H9 (cell line): Measurements from ENCODE around the gene SNRNP200. TPM values are rescaled to one million over a fixed set of nuclear protein-coding genes. Genes with fewer than 3 reads are reported as not detected.

Experiments
- DNase-seq: peaks from one replicate; pipeline ENCODE4 v3.0.0-alpha.2; 2017
- H2AFZ ChIP-seq: one replicate; pipeline ENCODE4 v1.6.1; 2013; ENCODE audit warnings: mild to moderate bottlenecking, low read length, control low read depth, moderate library complexity
- H2AK5ac ChIP-seq: 2 replicates; pipeline ENCODE4 v1.6.1; 2013; ENCODE audit warnings: low read length, control low read depth, mixed read lengths; ENCODE audit not compliant: insufficient read length
- H2BK120ac ChIP-seq: one replicate; pipeline ENCODE4 v1.6.1; 2013; ENCODE audit warnings: low read depth, mild to moderate bottlenecking, low read length, control low read depth, inconsistent platforms; ENCODE audit not compliant: poor library complexity, severe bottlenecking
- H2BK12ac ChIP-seq: 2 replicates; pipeline ENCODE4 v1.6.1; 2013; ENCODE audit warnings: low read length, control low read depth, mixed read lengths, low read depth; ENCODE audit not compliant: insufficient read length
- H2BK15ac ChIP-seq: 2 replicates; pipeline ENCODE4 v1.6.1; 2013; ENCODE audit warnings: low read depth, low read length, control low read depth
- H2BK20ac ChIP-seq: one replicate; pipeline ENCODE4 v1.6.1; 2013; ENCODE audit warnings: low read depth, mild to moderate bottlenecking, low read length, control low read depth, inconsistent platforms; ENCODE audit not compliant: poor library complexity, severe bottlenecking
- H2BK5ac ChIP-seq: 2 replicates; pipeline ENCODE4 v1.6.1; 2013; ENCODE audit warnings: low read length, control low read depth, mixed read lengths; ENCODE audit not compliant: insufficient read length
- H3K14ac ChIP-seq: 2 replicates; pipeline ENCODE4 v1.6.1; 2013; ENCODE audit warnings: low read length, control low read depth; ENCODE audit not compliant: insufficient read depth
- H3K18ac ChIP-seq: 2 replicates; pipeline ENCODE4 v1.6.1; 2013; ENCODE audit warnings: low read depth, mild to moderate bottlenecking, mixed read lengths, low read length, control low read depth; ENCODE audit not compliant: insufficient read length
- H3K23ac ChIP-seq: 2 replicates; pipeline ENCODE4 v1.6.1; 2013; ENCODE audit warnings: low read length, control low read depth, mixed read lengths, low read depth; ENCODE audit not compliant: insufficient read length
- H3K23me2 ChIP-seq: 2 replicates; pipeline ENCODE4 v1.6.1; 2013; ENCODE audit warnings: low read depth, mild to moderate bottlenecking, mixed read lengths, low read length, control low read depth; ENCODE audit not compliant: insufficient read length, poor library complexity, severe bottlenecking
- H3K27ac ChIP-seq: 2 replicates; pipeline ENCODE4 v1.5.1; 2013; ENCODE audit warnings: low read length, control low read depth, mixed read lengths, low read depth; ENCODE audit not compliant: insufficient read length
- H3K27me3 ChIP-seq: 2 replicates; pipeline ENCODE4 v1.6.1; 2013; ENCODE audit warnings: low read length, control low read depth, inconsistent platforms; ENCODE audit not compliant: insufficient read depth
- H3K4ac ChIP-seq: 2 replicates; pipeline ENCODE4 v1.6.1; 2013; ENCODE audit warnings: low read depth, mild to moderate bottlenecking, control low read depth, inconsistent platforms, low read length, moderate library complexity
- H3K4me1 ChIP-seq: 2 replicates; pipeline ENCODE4 v1.6.1; 2013; ENCODE audit warnings: low read length, control low read depth, inconsistent platforms; ENCODE audit not compliant: insufficient read depth
- H3K4me2 ChIP-seq: 2 replicates; pipeline ENCODE4 v1.6.1; 2013; ENCODE audit warnings: low read length, control low read depth, mixed read lengths; ENCODE audit not compliant: insufficient read length, insufficient read depth
- H3K56ac ChIP-seq: 2 replicates; pipeline ENCODE4 v1.6.1; 2013; ENCODE audit warnings: low read depth, mild to moderate bottlenecking, mixed read lengths, low read length, control low read depth; ENCODE audit not compliant: insufficient read length
- H3K79me1 ChIP-seq: 2 replicates; pipeline ENCODE4 v1.6.1; 2013; ENCODE audit warnings: low read depth, mild to moderate bottlenecking, moderate library complexity, low read length, control low read depth, inconsistent platforms; ENCODE audit not compliant: insufficient read depth, poor library complexity, severe bottlenecking
- H3K79me2 ChIP-seq: 2 replicates; pipeline ENCODE4 v1.6.1; 2013; ENCODE audit warnings: low read length, control low read depth, inconsistent platforms; ENCODE audit not compliant: insufficient read depth
- H3K9ac ChIP-seq: 2 replicates; pipeline ENCODE4 v1.6.1; 2013; ENCODE audit warnings: low read length, control low read depth, mixed read lengths; ENCODE audit not compliant: insufficient read length; ENCODE audit errors: extremely low read depth
- H3K9me3 ChIP-seq: one replicate; pipeline ENCODE4 v1.6.1; 2013; ENCODE audit warnings: low read depth, low read length, inconsistent platforms; ENCODE audit not compliant: control insufficient read depth
- H3T11ph ChIP-seq: one replicate; pipeline ENCODE4 v1.6.1; 2013; ENCODE audit warnings: mild to moderate bottlenecking, low read length, control low read depth, inconsistent platforms
- H4K20me1 ChIP-seq: one replicate; pipeline ENCODE4 v1.6.1; 2013; ENCODE audit not compliant: control insufficient read depth, insufficient read length, insufficient read depth
- H4K5ac ChIP-seq: 2 replicates; pipeline ENCODE4 v1.6.1; 2013; ENCODE audit warnings: low read depth, mild to moderate bottlenecking, mixed read lengths, low read length, control low read depth; ENCODE audit not compliant: insufficient read length
- H4K8ac ChIP-seq: replicated peaks from 2 replicates; pipeline ENCODE4 v1.6.1; 2013; ENCODE audit warnings: low read length, control low read depth, mixed read lengths, low read depth; ENCODE audit not compliant: insufficient read length
- H4K91ac ChIP-seq: 2 replicates; pipeline ENCODE4 v1.6.1; 2013; ENCODE audit warnings: low read depth, mild to moderate bottlenecking, moderate library complexity, mixed read lengths, low read length, control low read depth; ENCODE audit not compliant: insufficient read length
- H3K27ac Mint-ChIP-seq, 3 experiments: 2 replicates in 2 of 3; 3 replicates in 1 of 3; pipeline ENCODE4 v1.8.0; 2020 to 2021; ENCODE audit warnings: mixed read lengths in 3 of 3, mild to moderate bottlenecking in 1 of 3, moderate library complexity in 1 of 3
- H3K27me3 Mint-ChIP-seq: 2 replicates; pipeline ENCODE4 v1.8.0; 2021; ENCODE audit warnings: low read depth, mild to moderate bottlenecking, moderate library complexity, mixed read lengths
- H3K36me3 Mint-ChIP-seq, 3 experiments: 2 replicates in 2 of 3; 3 replicates in 1 of 3; pipeline ENCODE4 v1.8.0; 2020 to 2021; ENCODE audit warnings: low read depth in 3 of 3, mixed read lengths in 3 of 3; ENCODE audit not compliant: insufficient read depth in 1 of 3
- H3K4me1 Mint-ChIP-seq, 2 experiments: 2 replicates each; pipeline ENCODE4 v1.8.0; 2020; ENCODE audit warnings: mixed read lengths in 2 of 2
- H3K4me3 Mint-ChIP-seq, 2 experiments: 2 replicates in 1 of 2; 3 replicates in 1 of 2; pipeline ENCODE4 v1.8.0; 2020 to 2021; ENCODE audit warnings: mild to moderate bottlenecking in 2 of 2, mixed read lengths in 2 of 2, moderate library complexity in 1 of 2
- H3K9me3 Mint-ChIP-seq, 2 experiments: 2 replicates in 1 of 2; 3 replicates in 1 of 2; pipeline ENCODE4 v1.8.0; 2020; ENCODE audit warnings: mild to moderate bottlenecking in 2 of 2, mixed read lengths in 2 of 2, moderate library complexity in 1 of 2
- total RNA-seq: library from RNA; stranded (reverse); gene quantifications from 2 replicates; pipeline ENCODE4 v1.2.1, GENCODE V29; 2021
- TF ChIP-seq, protein P1 (sequence below): fragments of 200-600 bp; sonication (generic); conservative IDR thresholded peaks from 3 replicates; pipeline ENCODE4 v1.8.0; 2021; ENCODE audit warnings: antibody characterized with exemption, mild to moderate bottlenecking

The SNRNP200 gene
- total RNA-seq, 1 experiment from 2014 or later: 215 TPM

DNA sequence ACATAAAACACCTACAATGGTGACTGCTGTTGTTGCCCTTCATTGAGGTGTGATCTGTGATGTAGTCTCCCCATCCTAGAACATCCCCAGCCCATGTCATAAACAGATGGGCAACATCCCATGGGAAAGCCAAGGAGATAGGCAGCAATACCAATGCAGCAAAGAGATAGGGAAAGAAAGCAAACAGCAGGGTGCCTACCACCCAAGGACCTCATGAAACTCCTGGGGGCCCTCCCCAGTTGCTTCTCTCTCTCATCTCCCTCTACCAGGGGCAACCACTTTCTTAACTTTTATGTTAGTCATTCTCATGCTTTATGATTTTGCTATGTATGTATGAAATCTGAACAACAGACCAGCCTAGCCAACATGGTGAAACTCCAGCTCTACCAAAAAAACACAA, 11.7 kb upstream of the SNRNP200 start:
- Histone ChIP-seq H2BK15ac (no peak overlapping the region), H3T11ph (no peak overlapping the region), H3K9ac (no peak overlapping the region), H3K79me1 (no peaks in the 10 kb centered on the region), H3K4me1 (no peaks in the 10 kb centered on the region), H4K91ac (no peak overlapping the region), H3K4ac (no peak overlapping the region), H2AK5ac (no peak overlapping the region), H2BK5ac (no peak overlapping the region), H4K8ac (no peak overlapping the region), H3K27ac (no peak overlapping the region), H3K27me3 (peaks cover 13% of the 10 kb centered on the region; the same call in 1 of the 2 replicates), H3K23me2 (peaks cover 11% of the 10 kb centered on the region), H2BK120ac (no peak overlapping the region), H4K5ac (no peak overlapping the region), H4K20me1 (no peaks in the 10 kb centered on the region), H3K56ac (no peak overlapping the region), H3K18ac (no peak overlapping the region), H2BK20ac (no peak overlapping the region), H3K14ac (no peak overlapping the region), H2BK12ac (no peak overlapping the region), H3K23ac (no peak overlapping the region), H3K4me2 (no peak overlapping the region), H3K79me2 (no peaks in the 10 kb centered on the region), H3K9me3 (no peaks in the 10 kb centered on the region), H2AFZ (no peak overlapping the region)
- DNase-seq: no peak
- H3K4me1 Mint-ChIP-seq: peaks cover 8 to 10% of the 10 kb centered on the region in 2 experiments
- no peak overlapping the region for H3K27ac Mint-ChIP-seq
- peaks cover 59% of the 10 kb centered on the region for H3K27me3 Mint-ChIP-seq
- H3K36me3 Mint-ChIP-seq: no peaks in the 10 kb centered on the region; a peak in 1 of 7 replicates
- no peak overlapping the region for H3K4me3 Mint-ChIP-seq
- TF ChIP-seq, protein P1, sequence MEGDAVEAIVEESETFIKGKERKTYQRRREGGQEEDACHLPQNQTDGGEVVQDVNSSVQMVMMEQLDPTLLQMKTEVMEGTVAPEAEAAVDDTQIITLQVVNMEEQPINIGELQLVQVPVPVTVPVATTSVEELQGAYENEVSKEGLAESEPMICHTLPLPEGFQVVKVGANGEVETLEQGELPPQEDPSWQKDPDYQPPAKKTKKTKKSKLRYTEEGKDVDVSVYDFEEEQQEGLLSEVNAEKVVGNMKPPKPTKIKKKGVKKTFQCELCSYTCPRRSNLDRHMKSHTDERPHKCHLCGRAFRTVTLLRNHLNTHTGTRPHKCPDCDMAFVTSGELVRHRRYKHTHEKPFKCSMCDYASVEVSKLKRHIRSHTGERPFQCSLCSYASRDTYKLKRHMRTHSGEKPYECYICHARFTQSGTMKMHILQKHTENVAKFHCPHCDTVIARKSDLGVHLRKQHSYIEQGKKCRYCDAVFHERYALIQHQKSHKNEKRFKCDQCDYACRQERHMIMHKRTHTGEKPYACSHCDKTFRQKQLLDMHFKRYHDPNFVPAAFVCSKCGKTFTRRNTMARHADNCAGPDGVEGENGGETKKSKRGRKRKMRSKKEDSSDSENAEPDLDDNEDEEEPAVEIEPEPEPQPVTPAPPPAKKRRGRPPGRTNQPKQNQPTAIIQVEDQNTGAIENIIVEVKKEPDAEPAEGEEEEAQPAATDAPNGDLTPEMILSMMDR: no peak
- H3K9me3 Mint-ChIP-seq: no peaks in the 10 kb centered on the region; a peak in 1 of 5 replicates
